Activated B cell treated with CpG ODN at 0.5 μM for 24 hours (primary cell): ENCODE data around the gene CMTM4. TPM values are rescaled to one million over a fixed set of nuclear protein-coding genes. Genes with fewer than 3 reads are reported as not detected.
"Not testable (repeated sequence)": the region's sequence is repeated elsewhere in the genome, so short reads cannot be mapped to it uniquely, and the experiment has no call there.

Experiments used
- ATAC-seq: fragments of 200-7000 bp; cut with Tn5 transposase; one replicate; pipeline ENCODE4 v1.10.0; 2021; ENCODE audit warnings: low read depth, mild to moderate bottlenecking, moderate library complexity
- CTCF ChIA-PET: fragments of 350-600 bp; sonication (Branson Sonifier 250); formaldehyde crosslinking; loops from one replicate; lab custom pipeline; 2021; ENCODE audit warnings: antibody characterized with exemption; lab: Charles Lee
- POLR2A ChIA-PET: fragments of 350-600 bp; sonication (Branson Sonifier 250); formaldehyde crosslinking; loops from one replicate; lab custom pipeline; 2021; ENCODE audit warnings: antibody characterized with exemption; lab: Charles Lee
- DNase-seq: peaks from one replicate; pipeline ENCODE4 v3.0.0; 2022
- H3K27ac Mint-ChIP-seq: one replicate; pipeline ENCODE4 v1.8.0; 2020; ENCODE audit warnings: mixed read lengths
- H3K27me3 Mint-ChIP-seq: one replicate; pipeline ENCODE4 v1.8.0; 2021; ENCODE audit warnings: mixed read lengths
- H3K36me3 Mint-ChIP-seq: one replicate; pipeline ENCODE4 v1.8.0; 2021; ENCODE audit warnings: low read depth, mixed read lengths
- H3K4me1 Mint-ChIP-seq: one replicate; pipeline ENCODE4 v1.8.0; 2021; ENCODE audit warnings: mixed read lengths
- H3K4me3 Mint-ChIP-seq: one replicate; pipeline ENCODE4 v1.8.0; 2020; ENCODE audit warnings: mild to moderate bottlenecking, mixed read lengths
- H3K9me3 Mint-ChIP-seq: one replicate; pipeline ENCODE4 v1.8.0; 2020; ENCODE audit warnings: mixed read lengths
- CTCF ChIP-seq: fragments of 200-600 bp; IDR thresholded peaks from one replicate; pipeline ENCODE4 v1.8.0; 2022; ENCODE audit warnings: antibody characterized with exemption, mild to moderate bottlenecking
- intact Hi-C: fragments of 100-400 bp; cut with micrococcal nuclease; formaldehyde crosslinking; loops from one replicate; pipeline ENCODE4 v1.15.1; 2024
- total RNA-seq: library from RNA; stranded (reverse); gene quantifications from 2 replicates; pipeline ENCODE4 v1.2.3, GENCODE V29; 2022

Gene CMTM4
- total RNA-seq, 1 donor from 2014 or later = 0.38 TPM

DNA sequence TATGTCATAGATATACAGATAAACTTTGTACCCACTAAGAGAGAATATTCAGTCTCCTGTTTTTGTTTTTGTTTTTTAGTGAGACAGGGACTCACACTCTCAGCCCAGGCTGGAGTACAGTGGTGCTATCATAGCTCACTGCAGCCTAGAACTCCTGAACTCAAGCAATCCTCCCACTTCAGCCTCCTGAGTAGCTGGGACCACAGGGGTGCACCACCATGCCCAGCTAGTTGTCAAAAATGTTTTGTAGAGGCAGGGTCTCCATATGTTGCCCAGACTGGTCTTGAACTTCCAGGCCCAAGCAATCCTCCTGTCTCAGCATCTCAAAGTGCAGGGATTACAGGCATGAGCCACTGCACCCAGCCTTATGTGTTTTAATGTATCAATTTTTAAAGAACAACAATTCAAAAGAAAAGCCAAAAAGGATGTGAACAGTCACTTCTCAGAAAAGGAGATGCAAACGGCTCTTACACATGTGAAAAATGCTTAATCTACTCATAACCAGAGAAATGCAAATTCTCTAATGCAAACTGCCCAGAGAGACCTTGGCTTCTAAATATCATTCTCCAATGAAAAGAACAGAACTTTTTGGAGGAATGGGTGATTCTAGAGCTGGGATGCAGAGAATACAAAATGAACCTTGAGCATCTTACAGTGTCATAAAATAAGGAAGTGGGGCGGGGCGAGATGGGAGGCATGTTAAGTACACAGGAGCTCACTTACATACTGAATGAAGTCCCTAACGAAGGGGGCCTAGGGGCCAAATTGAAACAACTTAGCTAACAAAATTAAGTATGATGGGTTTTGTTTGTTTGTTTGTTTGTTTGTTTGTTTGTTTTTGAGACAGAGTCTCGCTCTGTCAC is 99.3 kb downstream of the CMTM4 start:
- no peak for DNase-seq
- CTCF ChIA-PET = no interaction called here
- Mint-ChIP-seq H3K27ac (no peak overlapping the region), H3K4me3 (no peak overlapping the region), H3K9me3 (peaks cover 9% of the 10 kb centered on the region), H3K36me3 (no peaks in the 10 kb centered on the region), H3K4me1 (peaks cover 11% of the 10 kb centered on the region), H3K27me3 (peaks cover 17% of the 10 kb centered on the region)
- no peak for TF ChIP-seq CTCF
- no peak for ATAC-seq
- POLR2A ChIA-PET = interaction anchor here (1.0 kb wide), 1 partner anchor 14 kb away, joined by 4 read pairs; no protein-coding TSS in a partner anchor
- intact Hi-C loops = no loop called here

DNA sequence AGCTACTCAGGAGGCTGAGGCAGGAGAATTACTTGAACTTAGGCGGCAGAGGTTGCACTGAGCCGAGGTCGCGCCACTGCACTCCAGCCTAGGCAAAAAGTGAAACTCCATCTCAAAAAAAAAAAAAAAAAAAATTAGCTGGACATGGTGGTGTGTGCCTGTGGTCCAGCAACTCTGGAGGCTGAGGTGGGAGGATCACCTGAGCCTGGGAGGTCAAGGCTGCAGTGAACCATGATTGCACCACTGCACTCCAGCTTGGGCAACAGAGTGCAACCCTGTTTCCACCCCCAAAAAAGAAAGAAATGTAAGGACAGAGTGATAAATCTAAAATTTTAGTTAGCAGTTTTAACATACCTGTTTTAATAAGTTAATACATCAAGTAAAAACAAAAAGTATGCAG is 100.0 kb downstream of the CMTM4 start:
- ChIA-PET POLR2A (interaction anchor here (1.0 kb wide), 1 partner anchor 15 kb away, joined by 4 read pairs; no protein-coding TSS in a partner anchor), CTCF (interaction anchor here (0.9 kb wide), 1 partner anchor 12 kb away, joined by 3 read pairs; no protein-coding TSS in a partner anchor)
- Mint-ChIP-seq H3K27me3 (peaks cover 18% of the 10 kb centered on the region), H3K4me1 (peaks cover 11% of the 10 kb centered on the region)
- H3K36me3 Mint-ChIP-seq, H3K4me3 Mint-ChIP-seq, intact Hi-C loops, H3K27ac Mint-ChIP-seq, DNase-seq, H3K9me3 Mint-ChIP-seq, ATAC-seq: not testable (repeated sequence)

DNA sequence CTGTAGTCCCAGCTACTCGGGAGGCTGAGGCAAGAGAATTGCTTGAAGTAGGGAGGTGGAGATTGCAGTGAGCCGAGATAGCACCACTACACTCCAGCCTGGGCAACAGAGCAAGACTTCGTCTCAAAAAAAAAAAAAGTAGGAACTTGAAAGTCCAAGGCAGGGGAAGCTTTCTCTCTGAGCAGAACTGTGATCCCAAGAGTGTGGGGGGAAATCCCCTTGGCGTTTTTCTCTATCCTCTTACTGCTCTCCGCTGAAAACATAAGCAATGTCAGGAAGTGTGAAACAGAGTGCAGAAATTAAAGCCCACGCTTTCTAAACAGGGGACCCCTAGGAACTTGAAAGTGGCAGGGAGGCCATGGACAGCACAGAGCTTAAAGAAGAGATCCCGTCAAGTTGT is 101.8 kb downstream of the CMTM4 start:
- Mint-ChIP-seq H3K4me3 (no peak overlapping the region), H3K36me3 (no peaks in the 10 kb centered on the region), H3K4me1 (peaks cover 22% of the 10 kb centered on the region), H3K27ac (no peak overlapping the region), H3K27me3 (peaks cover 14% of the 10 kb centered on the region), H3K9me3 (peaks cover 3% of the 10 kb centered on the region)
- no peak for TF ChIP-seq CTCF
- ATAC-seq (peak; percentile 65), DNase-seq (no peak)
- CTCF ChIA-PET = no interaction called here
- intact Hi-C loops = no loop called here
- POLR2A ChIA-PET = interaction anchor here (1.0 kb wide), 1 partner anchor 9 kb away, joined by 3 read pairs; no protein-coding TSS in a partner anchor

DNA sequence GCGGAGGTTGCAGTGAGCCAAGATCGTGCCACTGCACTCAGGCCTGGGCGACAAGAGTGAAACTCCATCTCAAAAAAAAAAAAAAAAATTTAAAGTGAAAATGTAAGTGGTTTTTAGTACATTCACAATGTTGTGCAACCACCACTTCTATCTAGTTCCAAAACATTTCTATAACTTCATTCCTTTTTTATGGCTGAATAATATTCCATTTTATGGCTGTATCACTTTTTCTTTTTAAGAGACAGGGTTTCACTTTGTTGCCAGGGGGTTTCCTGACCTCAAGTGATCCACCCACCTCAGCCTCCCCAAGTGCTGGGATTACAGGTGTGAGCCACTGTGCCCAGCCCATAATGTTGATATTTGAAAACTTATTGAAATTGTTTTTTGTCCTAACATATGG is 103.7 kb downstream of the CMTM4 start:
- H3K4me3 Mint-ChIP-seq = no peak overlapping the region
- DNase-seq (no peak), ATAC-seq (no peak)
- no peak for TF ChIP-seq CTCF
- H3K36me3 Mint-ChIP-seq = no peaks in the 10 kb centered on the region
- peaks cover 3% of the 10 kb centered on the region for H3K9me3 Mint-ChIP-seq
- peaks cover 10% of the 10 kb centered on the region for H3K27me3 Mint-ChIP-seq
- CTCF ChIA-PET = no interaction called here
- intact Hi-C loops = no loop called here
- H3K27ac Mint-ChIP-seq = no peak overlapping the region
- POLR2A ChIA-PET = no interaction called here
- peaks cover 31% of the 10 kb centered on the region for H3K4me1 Mint-ChIP-seq

GRCh38 chr16:66592241-66592640 is 104.3 kb downstream of the CMTM4 start:
- peaks cover 35% of the 10 kb centered on the region for H3K4me1 Mint-ChIP-seq
- no peak for DNase-seq
- peaks cover 6% of the 10 kb centered on the region for H3K27me3 Mint-ChIP-seq
- no peak overlapping the region for H3K4me3 Mint-ChIP-seq
- TF ChIP-seq CTCF = no peak
- no peak for ATAC-seq
- intact Hi-C loops = no loop called here
- peaks cover 3% of the 10 kb centered on the region for H3K9me3 Mint-ChIP-seq
- ChIA-PET CTCF (no interaction called here), POLR2A (no interaction called here)
- H3K36me3 Mint-ChIP-seq = no peaks in the 10 kb centered on the region
- H3K27ac Mint-ChIP-seq = no peak overlapping the region
